OCI-LY3 (cell line): ENCODE results near the gene PLEKHS1.
"Not testable (repeated sequence)": the region's sequence is repeated elsewhere in the genome, so short reads cannot be mapped to it uniquely, and the experiment has no call there.

Experiments used
- H2AFZ ChIP-seq: fragments of 200-600, 300-600 bp; shearing (Covaris generic); 2 replicates; pipeline ENCODE4 v1.6.0; 2014; ENCODE audit warnings: antibody characterized with exemption, low read depth, low read length
- H3K27ac ChIP-seq: fragments of 200-600, 300-600 bp; sonication (generic); 2 replicates; pipeline ENCODE4 v1.5.1; 2014; ENCODE audit warnings: mild to moderate bottlenecking, low read length, moderate library complexity, mixed read lengths
- H3K27me3 ChIP-seq: fragments of 200-600, 300-600 bp; sonication (generic); 2 replicates; pipeline ENCODE4 v1.6.1; 2014; ENCODE audit warnings: low read depth, low read length, mixed read lengths
- H3K36me3 ChIP-seq: fragments of 200-600, 300-600 bp; sonication (generic); replicated peaks from 2 replicates; pipeline ENCODE3; 2014; ENCODE audit warnings: low read depth, low read length, mixed read lengths
- H3K4me1 ChIP-seq: fragments of 300-600, 200-600 bp; sonication (generic); 2 replicates; pipeline ENCODE4 v1.6.1; 2014; ENCODE audit warnings: low read length, mixed read lengths
- H3K4me2 ChIP-seq: fragments of 200-600, 300-600 bp; sonication (generic); 2 replicates; pipeline ENCODE4 v1.6.1; 2014; ENCODE audit warnings: low read length, mixed read lengths
- H3K4me3 ChIP-seq: fragments of 300-600, 200-600 bp; sonication (generic); 2 replicates; pipeline ENCODE4 v1.5.1; 2014; ENCODE audit warnings: antibody characterized with exemption, mild to moderate bottlenecking, low read length, moderate library complexity
- H3K79me2 ChIP-seq: fragments of 300-600, 200-600 bp; shearing (Covaris generic); 2 replicates; pipeline ENCODE4 v1.6.1; 2014; ENCODE audit warnings: mild to moderate bottlenecking, low read length, mixed read lengths
- H3K9ac ChIP-seq: fragments of 300-600, 200-600 bp; shearing (Covaris generic); 2 replicates; pipeline ENCODE4 v1.6.0; 2014; ENCODE audit warnings: mild to moderate bottlenecking, low read length, moderate library complexity
- H3K9me3 ChIP-seq: fragments of 200-600, 300-600 bp; shearing (Covaris generic); 2 replicates; pipeline ENCODE4 v1.6.1; 2014; ENCODE audit warnings: low read length, mixed read lengths; ENCODE audit not compliant: insufficient read depth
- H4K20me1 ChIP-seq: fragments of 200-600, 300-600 bp; sonication (generic); 2 replicates; pipeline ENCODE4 v1.6.1; 2016; ENCODE audit warnings: low read length, mixed read lengths; ENCODE audit not compliant: insufficient read depth
- EZH2phosphoT487 ChIP-seq: fragments of 200-600 bp; shearing (Covaris generic); IDR thresholded peaks from 2 replicates; pipeline ENCODE4 v1.6.1; 2018; ENCODE audit warnings: antibody characterized with exemption, mixed run types, low read depth
- TF ChIP-seq, protein P1 (sequence below): fragments of 200-600, 300-600 bp; sonication (generic); IDR thresholded peaks from 2 replicates; pipeline ENCODE4 v1.5.1; 2014; ENCODE audit warnings: antibody characterized with exemption, low read length, low read depth

Gene PLEKHS1

DNA sequence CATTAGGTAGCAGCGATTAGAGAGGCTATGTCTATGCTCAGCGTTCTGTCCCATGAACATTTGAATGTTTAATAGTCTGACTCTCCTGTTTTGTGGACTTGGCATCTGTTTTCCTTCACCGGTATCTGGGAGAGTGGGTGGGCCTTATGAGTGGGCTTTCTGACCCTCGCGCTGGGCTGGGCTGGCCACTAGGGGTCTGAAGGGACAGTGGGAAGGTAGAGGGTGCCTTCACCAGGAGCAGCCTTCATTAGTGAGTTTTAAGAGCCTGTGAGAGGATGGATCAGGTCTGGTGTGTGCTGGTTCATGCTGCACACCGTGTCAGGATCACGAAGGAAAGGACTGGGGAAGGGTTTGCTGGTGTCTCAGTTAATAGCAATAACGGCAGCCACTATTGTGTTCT lies 69.0 kb downstream of the PLEKHS1 start:
- H3K79me2 ChIP-seq: no peaks in the 10 kb centered on the region
- H3K4me2 ChIP-seq: no peak overlapping the region
- H3K27me3 ChIP-seq: no peaks in the 10 kb centered on the region
- H3K4me1 ChIP-seq: no peaks in the 10 kb centered on the region
- no peak for TF ChIP-seq EZH2phosphoT487
- TF ChIP-seq, protein P1, sequence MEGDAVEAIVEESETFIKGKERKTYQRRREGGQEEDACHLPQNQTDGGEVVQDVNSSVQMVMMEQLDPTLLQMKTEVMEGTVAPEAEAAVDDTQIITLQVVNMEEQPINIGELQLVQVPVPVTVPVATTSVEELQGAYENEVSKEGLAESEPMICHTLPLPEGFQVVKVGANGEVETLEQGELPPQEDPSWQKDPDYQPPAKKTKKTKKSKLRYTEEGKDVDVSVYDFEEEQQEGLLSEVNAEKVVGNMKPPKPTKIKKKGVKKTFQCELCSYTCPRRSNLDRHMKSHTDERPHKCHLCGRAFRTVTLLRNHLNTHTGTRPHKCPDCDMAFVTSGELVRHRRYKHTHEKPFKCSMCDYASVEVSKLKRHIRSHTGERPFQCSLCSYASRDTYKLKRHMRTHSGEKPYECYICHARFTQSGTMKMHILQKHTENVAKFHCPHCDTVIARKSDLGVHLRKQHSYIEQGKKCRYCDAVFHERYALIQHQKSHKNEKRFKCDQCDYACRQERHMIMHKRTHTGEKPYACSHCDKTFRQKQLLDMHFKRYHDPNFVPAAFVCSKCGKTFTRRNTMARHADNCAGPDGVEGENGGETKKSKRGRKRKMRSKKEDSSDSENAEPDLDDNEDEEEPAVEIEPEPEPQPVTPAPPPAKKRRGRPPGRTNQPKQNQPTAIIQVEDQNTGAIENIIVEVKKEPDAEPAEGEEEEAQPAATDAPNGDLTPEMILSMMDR: no peak
- no peaks in the 10 kb centered on the region for H3K9me3 ChIP-seq
- no peak overlapping the region for H3K4me3 ChIP-seq
- H4K20me1 ChIP-seq: no peaks in the 10 kb centered on the region
- H3K9ac ChIP-seq: no peak overlapping the region
- no peaks in the 10 kb centered on the region for H3K36me3 ChIP-seq
- H3K27ac ChIP-seq: no peak overlapping the region
- H2AFZ ChIP-seq: no peak overlapping the region

DNA sequence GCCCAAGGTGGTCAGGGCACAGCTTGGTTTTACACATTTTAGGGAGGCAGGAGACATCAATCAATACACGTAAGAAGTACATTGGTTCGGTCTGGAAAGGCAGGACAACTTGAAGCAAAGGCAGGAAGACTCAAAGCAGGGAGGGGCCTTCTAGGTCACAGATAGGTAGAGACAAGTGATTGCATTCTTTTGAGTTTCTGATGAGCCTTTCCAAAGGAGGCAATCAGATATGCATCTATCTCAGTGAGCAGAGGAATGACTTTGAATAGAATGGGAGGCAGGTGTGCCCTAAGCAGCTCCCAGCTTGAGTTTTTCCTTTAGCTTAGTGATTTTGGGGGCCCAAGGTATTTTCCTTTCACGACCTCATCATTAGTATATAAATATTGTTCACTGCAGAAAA lies 69.8 kb downstream of the PLEKHS1 start:
- not testable (repeated sequence) for H3K27ac ChIP-seq, H3K4me3 ChIP-seq, H3K36me3 ChIP-seq, H4K20me1 ChIP-seq, H3K9ac ChIP-seq, H3K79me2 ChIP-seq, H3K27me3 ChIP-seq, H2AFZ ChIP-seq, H3K9me3 ChIP-seq, H3K4me1 ChIP-seq, H3K4me2 ChIP-seq

DNA sequence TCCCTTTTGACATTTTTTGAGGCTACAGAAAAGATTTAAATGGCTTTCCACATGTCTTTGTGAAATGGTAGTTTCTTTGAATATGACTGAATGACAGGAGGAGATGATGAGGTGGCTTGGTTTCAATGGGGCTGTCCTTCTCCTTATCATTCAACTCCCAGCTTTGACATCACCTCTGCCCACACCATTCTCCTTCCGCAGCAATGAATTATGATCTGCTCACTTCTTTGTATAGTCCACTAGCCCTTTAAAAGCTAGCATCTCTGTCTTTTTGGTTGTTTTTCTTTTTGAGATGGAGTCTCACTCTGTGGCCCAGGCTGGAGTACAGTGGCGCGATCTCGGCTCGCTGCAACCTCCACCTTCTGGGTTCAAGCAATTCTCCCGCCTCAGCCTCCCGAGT lies 70.7 kb downstream of the PLEKHS1 start:
- H3K27me3 ChIP-seq: no peaks in the 10 kb centered on the region
- no peaks in the 10 kb centered on the region for H4K20me1 ChIP-seq
- H3K79me2 ChIP-seq: no peaks in the 10 kb centered on the region
- TF ChIP-seq, protein P1: no peak
- no peak for TF ChIP-seq EZH2phosphoT487
- H3K9me3 ChIP-seq: no peaks in the 10 kb centered on the region
- no peak overlapping the region for H3K4me3 ChIP-seq
- no peaks in the 10 kb centered on the region for H3K4me1 ChIP-seq
- no peak overlapping the region for H2AFZ ChIP-seq
- H3K27ac ChIP-seq: no peak overlapping the region
- no peak overlapping the region for H3K9ac ChIP-seq
- no peaks in the 10 kb centered on the region for H3K36me3 ChIP-seq
- no peak overlapping the region for H3K4me2 ChIP-seq

DNA sequence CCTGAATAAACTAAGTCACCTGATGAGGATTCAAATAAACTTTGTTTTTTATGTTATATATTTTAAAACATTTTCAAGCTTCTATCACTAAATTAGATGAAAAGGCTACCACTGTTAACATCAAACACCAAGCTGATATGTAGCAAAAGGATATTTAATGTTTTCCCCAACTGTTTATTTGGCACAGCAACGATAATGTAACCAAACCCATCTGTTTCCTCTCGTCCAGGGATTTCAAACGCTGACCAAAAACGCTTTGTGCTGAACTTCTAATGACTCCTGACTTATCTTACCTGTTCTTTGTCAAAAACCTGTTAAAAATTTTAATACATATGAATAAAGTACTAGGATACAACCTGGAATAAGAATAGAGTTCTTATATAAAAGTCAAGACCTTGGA lies 71.9 kb downstream of the PLEKHS1 start:
- Histone ChIP-seq H3K79me2 (no peaks in the 10 kb centered on the region), H3K27me3 (no peaks in the 10 kb centered on the region), H3K9ac (no peak overlapping the region), H2AFZ (no peak overlapping the region), H3K4me1 (no peaks in the 10 kb centered on the region), H3K9me3 (no peaks in the 10 kb centered on the region), H3K36me3 (no peaks in the 10 kb centered on the region), H3K4me3 (no peak overlapping the region), H3K4me2 (no peak overlapping the region), H4K20me1 (no peaks in the 10 kb centered on the region), H3K27ac (no peak overlapping the region)
- no peak for TF ChIP-seq EZH2phosphoT487
- TF ChIP-seq, protein P1: no peak

DNA sequence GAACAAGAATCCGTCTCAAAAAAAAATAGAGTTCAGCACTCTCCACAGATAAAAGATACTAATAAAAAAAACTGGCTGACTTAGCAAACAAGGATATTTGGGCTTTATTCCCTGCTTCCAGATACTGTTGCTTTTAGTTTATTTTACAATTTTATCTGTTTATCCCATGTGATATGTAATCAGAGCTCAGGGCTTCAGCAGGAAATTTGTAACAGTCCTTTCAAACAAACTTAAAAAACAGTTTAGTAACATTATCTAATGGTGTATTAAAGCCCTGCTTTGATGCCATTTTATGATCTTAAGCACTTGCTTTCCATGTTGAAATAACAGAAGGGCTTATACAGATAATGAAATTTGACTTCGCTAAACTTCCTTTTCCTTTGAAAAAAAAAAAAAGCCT lies 74.3 kb downstream of the PLEKHS1 start:
- H3K27me3 ChIP-seq: no peaks in the 10 kb centered on the region
- no peak overlapping the region for H3K4me2 ChIP-seq
- H3K4me1 ChIP-seq: no peaks in the 10 kb centered on the region
- no peak overlapping the region for H3K9ac ChIP-seq
- H2AFZ ChIP-seq: no peak overlapping the region
- H4K20me1 ChIP-seq: no peaks in the 10 kb centered on the region
- TF ChIP-seq EZH2phosphoT487: no peak
- TF ChIP-seq, protein P1: no peak
- H3K4me3 ChIP-seq: no peak overlapping the region
- no peaks in the 10 kb centered on the region for H3K36me3 ChIP-seq
- no peaks in the 10 kb centered on the region for H3K9me3 ChIP-seq
- H3K79me2 ChIP-seq: no peaks in the 10 kb centered on the region
- no peak overlapping the region for H3K27ac ChIP-seq

DNA sequence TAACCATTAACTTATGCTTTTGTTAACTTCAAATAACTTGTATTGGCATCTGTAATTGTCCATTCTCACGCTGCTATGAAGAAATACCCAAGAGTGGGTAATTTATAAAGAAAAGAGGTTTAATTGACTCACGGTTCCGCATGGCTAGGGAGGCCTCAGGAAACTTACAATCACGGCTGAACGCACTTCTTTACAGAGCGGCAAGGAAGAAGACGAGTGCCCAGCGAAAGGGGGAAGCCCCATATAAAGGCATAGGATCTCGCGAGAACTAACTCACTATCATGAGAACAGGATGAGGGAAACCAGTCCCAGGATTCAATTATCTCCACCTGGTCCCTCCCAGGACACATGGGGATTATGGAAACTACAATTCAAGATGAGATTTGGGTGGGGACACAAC lies 77.1 kb downstream of the PLEKHS1 start:
- H2AFZ ChIP-seq, H3K36me3 ChIP-seq, H4K20me1 ChIP-seq, H3K4me1 ChIP-seq, H3K9ac ChIP-seq, H3K9me3 ChIP-seq, H3K27ac ChIP-seq, H3K4me2 ChIP-seq, H3K4me3 ChIP-seq, H3K79me2 ChIP-seq, H3K27me3 ChIP-seq: not testable (repeated sequence)
